Measurements from ENCODE around the gene TBL1X.

GRCh38 chrX:9682456-9682855, 217.6 kb downstream of the TBL1X start:
- peak; percentile 37 to 49 (median 40) for TF ChIP-seq CTCF (IDR thresholded peaks at IDR 0.05)
- TF ChIP-seq POLR2A (IDR thresholded peaks at IDR 0.05; ENCODE audit: low read depth), result no peak

Data from esophagus muscularis mucosa (tissue), 3 donors.